SK-N-MC (cell line): Measurements from ENCODE around the gene PDE7B.

ENCODE experiments used
- EZH2 ChIP-seq: fragments of 200-600 bp; sonication (generic); IDR thresholded peaks from one replicate; pipeline ENCODE4 v1.6.1; 2017; ENCODE audit warnings: antibody characterized with exemption
- FOXP2 ChIP-seq: optimal IDR thresholded peaks from 2 replicates; pipeline ENCODE3; 2011; ENCODE audit warnings: mild to moderate bottlenecking, moderate library complexity; ENCODE audit not compliant: insufficient read depth; ENCODE audit errors: extremely low read length, control extremely low read depth
- POLR2AphosphoS5 ChIP-seq: IDR thresholded peaks from 2 replicates; pipeline ENCODE4 v1.6.1; 2012; ENCODE audit warnings: mild to moderate bottlenecking, low read depth, low read length, borderline replicate concordance

DNA sequence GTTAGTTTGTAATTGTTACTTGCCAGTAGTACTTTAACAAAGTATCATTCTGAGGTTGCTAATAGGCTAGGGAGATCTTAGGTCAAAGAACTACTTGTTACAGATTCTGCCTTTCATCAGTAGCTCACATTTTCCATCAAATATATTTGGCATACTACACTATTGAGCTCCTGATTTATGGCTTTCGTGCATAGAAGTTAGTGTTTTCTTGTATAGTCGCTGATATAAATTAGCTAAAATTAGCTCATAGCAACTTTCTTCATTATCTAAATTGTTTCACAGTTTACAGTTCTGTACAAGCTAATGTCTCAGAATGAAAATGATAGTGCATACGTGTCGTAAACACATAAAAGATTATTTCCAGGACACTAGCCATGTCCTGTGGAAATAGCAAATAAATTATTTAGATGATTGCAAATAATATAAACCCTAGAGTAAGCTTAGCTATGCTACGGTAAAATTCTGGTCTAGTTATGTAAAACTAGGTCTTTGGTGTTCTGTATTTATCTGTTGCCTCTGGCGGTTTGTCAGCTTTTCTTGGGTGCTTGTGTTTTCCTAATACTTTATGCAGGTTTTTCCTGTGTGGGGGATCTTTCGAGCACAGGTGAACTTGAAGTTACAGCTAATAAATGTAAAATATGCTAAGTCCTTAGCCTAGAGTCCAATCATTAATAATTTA is 15.1 kb downstream of the PDE7B start:
- TF ChIP-seq EZH2 = no peak
- no peak for TF ChIP-seq POLR2AphosphoS5
- TF ChIP-seq FOXP2 = no peak
